Measurements from ENCODE around the gene BRF1. TPM values are rescaled to one million over a fixed set of nuclear protein-coding genes. Genes with fewer than 3 reads are reported as not detected.

Gene BRF1
- total and polyA plus RNA-seq, 2 of the 13 experiments (the other 11 are each of a cell fraction or from before 2014, with no cell fraction given), result 5.1 to 11.0 TPM

- 0 out of 2 replicates have a peak, but pooled peaks have one; percentile 4 for TF ChIP-seq PHF20 (CRISPR knock-in tag; IDR thresholded peaks at IDR 0.05)
- no peak for TF ChIP-seq HNRNPK (IDR thresholded peaks at IDR 0.05; ENCODE audit: low read depth, low read length, poor library complexity, severe bottlenecking)
- TF ChIP-seq ISX (CRISPR knock-in tag; conservative IDR thresholded peaks at IDR 0.05), result no peak
- TF ChIP-seq TCF7L2 (IDR thresholded peaks at IDR 0.05; ENCODE audit: low read depth, low read length), result no peak
- TF ChIP-seq SMARCE1 (IDR thresholded peaks at IDR 0.05; ENCODE audit: borderline replicate concordance), result no peak
- TF ChIP-seq, protein P1, sequence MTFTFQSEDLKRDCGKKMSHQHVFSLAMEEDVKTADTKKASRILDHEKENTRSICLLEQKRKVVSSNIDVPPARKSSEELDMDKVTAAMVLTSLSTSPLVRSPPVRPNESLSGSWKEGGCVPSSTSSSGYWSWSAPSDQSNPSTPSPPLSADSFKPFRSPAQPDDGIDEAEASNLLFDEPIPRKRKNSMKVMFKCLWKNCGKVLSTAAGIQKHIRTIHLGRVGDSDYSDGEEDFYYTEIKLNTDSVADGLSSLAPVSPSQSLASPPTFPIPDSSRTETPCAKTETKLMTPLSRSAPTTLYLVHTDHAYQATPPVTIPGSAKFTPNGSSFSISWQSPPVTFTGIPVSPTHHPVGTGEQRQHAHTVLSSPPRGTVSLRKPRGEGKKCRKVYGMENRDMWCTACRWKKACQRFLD (CRISPR knock-in tag; IDR thresholded peaks at IDR 0.05; ENCODE audit: borderline replicate concordance), result no peak
- TF ChIP-seq SOX6 (IDR thresholded peaks at IDR 0.05), result no peak
- TF ChIP-seq SOX6 (CRISPR knock-in tag; IDR thresholded peaks at IDR 0.05), result no peak
- TF ChIP-seq HMG20B (CRISPR knock-in tag; conservative IDR thresholded peaks at IDR 0.05), result no peak
- TF ChIP-seq ZNF446 (CRISPR knock-in tag; IDR thresholded peaks at IDR 0.05), result no peak
- TF ChIP-seq THRA (CRISPR knock-in tag; IDR thresholded peaks at IDR 0.05; ENCODE audit: borderline replicate concordance), result no peak
- no peak for TF ChIP-seq SIN3B (IDR thresholded peaks at IDR 0.05; ENCODE audit: low read length)
- TF ChIP-seq ISL2 (CRISPR knock-in tag; IDR thresholded peaks at IDR 0.05), result no peak
- TF ChIP-seq, protein P2, sequence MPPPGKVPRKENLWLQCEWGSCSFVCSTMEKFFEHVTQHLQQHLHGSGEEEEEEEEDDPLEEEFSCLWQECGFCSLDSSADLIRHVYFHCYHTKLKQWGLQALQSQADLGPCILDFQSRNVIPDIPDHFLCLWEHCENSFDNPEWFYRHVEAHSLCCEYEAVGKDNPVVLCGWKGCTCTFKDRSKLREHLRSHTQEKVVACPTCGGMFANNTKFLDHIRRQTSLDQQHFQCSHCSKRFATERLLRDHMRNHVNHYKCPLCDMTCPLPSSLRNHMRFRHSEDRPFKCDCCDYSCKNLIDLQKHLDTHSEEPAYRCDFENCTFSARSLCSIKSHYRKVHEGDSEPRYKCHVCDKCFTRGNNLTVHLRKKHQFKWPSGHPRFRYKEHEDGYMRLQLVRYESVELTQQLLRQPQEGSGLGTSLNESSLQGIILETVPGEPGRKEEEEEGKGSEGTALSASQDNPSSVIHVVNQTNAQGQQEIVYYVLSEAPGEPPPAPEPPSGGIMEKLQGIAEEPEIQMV (CRISPR knock-in tag; IDR thresholded peaks at IDR 0.05; ENCODE audit: low read depth), result no peak
- peak; percentile 99 for TF ChIP-seq ZNF777 (CRISPR knock-in tag; IDR thresholded peaks at IDR 0.05)
- peak; percentile 40; the same call in 1 of the 2 replicates for TF ChIP-seq MTA1 (CRISPR knock-in tag; IDR thresholded peaks at IDR 0.05; ENCODE audit: borderline replicate concordance)
- TF ChIP-seq, protein P3, sequence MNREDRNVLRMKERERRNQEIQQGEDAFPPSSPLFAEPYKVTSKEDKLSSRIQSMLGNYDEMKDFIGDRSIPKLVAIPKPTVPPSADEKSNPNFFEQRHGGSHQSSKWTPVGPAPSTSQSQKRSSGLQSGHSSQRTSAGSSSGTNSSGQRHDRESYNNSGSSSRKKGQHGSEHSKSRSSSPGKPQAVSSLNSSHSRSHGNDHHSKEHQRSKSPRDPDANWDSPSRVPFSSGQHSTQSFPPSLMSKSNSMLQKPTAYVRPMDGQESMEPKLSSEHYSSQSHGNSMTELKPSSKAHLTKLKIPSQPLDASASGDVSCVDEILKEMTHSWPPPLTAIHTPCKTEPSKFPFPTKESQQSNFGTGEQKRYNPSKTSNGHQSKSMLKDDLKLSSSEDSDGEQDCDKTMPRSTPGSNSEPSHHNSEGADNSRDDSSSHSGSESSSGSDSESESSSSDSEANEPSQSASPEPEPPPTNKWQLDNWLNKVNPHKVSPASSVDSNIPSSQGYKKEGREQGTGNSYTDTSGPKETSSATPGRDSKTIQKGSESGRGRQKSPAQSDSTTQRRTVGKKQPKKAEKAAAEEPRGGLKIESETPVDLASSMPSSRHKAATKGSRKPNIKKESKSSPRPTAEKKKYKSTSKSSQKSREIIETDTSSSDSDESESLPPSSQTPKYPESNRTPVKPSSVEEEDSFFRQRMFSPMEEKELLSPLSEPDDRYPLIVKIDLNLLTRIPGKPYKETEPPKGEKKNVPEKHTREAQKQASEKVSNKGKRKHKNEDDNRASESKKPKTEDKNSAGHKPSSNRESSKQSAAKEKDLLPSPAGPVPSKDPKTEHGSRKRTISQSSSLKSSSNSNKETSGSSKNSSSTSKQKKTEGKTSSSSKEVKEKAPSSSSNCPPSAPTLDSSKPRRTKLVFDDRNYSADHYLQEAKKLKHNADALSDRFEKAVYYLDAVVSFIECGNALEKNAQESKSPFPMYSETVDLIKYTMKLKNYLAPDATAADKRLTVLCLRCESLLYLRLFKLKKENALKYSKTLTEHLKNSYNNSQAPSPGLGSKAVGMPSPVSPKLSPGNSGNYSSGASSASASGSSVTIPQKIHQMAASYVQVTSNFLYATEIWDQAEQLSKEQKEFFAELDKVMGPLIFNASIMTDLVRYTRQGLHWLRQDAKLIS (CRISPR knock-in tag; IDR thresholded peaks at IDR 0.05), result no peak
- peak; percentile 40; the same call in 1 of the 2 replicates for TF ChIP-seq KAT7 (CRISPR knock-in tag; IDR thresholded peaks at IDR 0.05; ENCODE audit: borderline replicate concordance)
- TF ChIP-seq, protein P4, sequence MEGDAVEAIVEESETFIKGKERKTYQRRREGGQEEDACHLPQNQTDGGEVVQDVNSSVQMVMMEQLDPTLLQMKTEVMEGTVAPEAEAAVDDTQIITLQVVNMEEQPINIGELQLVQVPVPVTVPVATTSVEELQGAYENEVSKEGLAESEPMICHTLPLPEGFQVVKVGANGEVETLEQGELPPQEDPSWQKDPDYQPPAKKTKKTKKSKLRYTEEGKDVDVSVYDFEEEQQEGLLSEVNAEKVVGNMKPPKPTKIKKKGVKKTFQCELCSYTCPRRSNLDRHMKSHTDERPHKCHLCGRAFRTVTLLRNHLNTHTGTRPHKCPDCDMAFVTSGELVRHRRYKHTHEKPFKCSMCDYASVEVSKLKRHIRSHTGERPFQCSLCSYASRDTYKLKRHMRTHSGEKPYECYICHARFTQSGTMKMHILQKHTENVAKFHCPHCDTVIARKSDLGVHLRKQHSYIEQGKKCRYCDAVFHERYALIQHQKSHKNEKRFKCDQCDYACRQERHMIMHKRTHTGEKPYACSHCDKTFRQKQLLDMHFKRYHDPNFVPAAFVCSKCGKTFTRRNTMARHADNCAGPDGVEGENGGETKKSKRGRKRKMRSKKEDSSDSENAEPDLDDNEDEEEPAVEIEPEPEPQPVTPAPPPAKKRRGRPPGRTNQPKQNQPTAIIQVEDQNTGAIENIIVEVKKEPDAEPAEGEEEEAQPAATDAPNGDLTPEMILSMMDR (CRISPR knock-in tag; IDR thresholded peaks at IDR 0.05), result no peak
These were observed 903 bp downstream of the BRF1 start (continued) for GRCh38 chr14:105299654-105300541.

All from HepG2 (cell line).